Fibroblast of skin of scalp (primary cell): ENCODE measurements around the gene TEAD1.

Source experiments
- DNase-seq: peaks from one replicate; pipeline ENCODE4 v3.0.0-alpha.2; 2013

Gene TEAD1

GRCh38 chr11:12901874-12902481, 227.8 kb downstream of the TEAD1 start:
- no peak for DNase-seq

GRCh38 chr11:12902791-12903486, 228.7 kb downstream of the TEAD1 start:
- no peak for DNase-seq

- DNase-seq, result no peak
Measured at GRCh38 chr11:12905435-12905834, 231.2 kb downstream of the TEAD1 start.

- DNase-seq, result no peak
Measured at GRCh38 chr11:12906501-12906900, 232.3 kb downstream of the TEAD1 start.

- DNase-seq, result peak; percentile 29
Measured at GRCh38 chr11:12909879-12910278, 235.7 kb downstream of the TEAD1 start.

- peak; percentile 67 for DNase-seq
Measured at GRCh38 chr11:12914400-12914912, 240.2 kb downstream of the TEAD1 start.

GRCh38 chr11:12915093-12915492, 240.9 kb downstream of the TEAD1 start:
- no peak for DNase-seq

- no peak for DNase-seq
Measured at GRCh38 chr11:12917822-12918221, 243.6 kb downstream of the TEAD1 start.

- no peak for DNase-seq
Measured at GRCh38 chr11:12918667-12919066, 244.4 kb downstream of the TEAD1 start.

GRCh38 chr11:12922418-12922817, 248.2 kb downstream of the TEAD1 start:
- DNase-seq, result peak; percentile 23

- peak; percentile 53 for DNase-seq
Measured at GRCh38 chr11:12922980-12923507, 248.8 kb downstream of the TEAD1 start.

GRCh38 chr11:12924650-12925049, 250.4 kb downstream of the TEAD1 start:
- no peak for DNase-seq

- DNase-seq, result no peak
Measured at GRCh38 chr11:12925520-12925919, 251.3 kb downstream of the TEAD1 start.

GRCh38 chr11:12927221-12927620, 253.0 kb downstream of the TEAD1 start:
- peak; percentile 49 for DNase-seq

GRCh38 chr11:12927886-12928285, 253.7 kb downstream of the TEAD1 start:
- DNase-seq, result no peak

- DNase-seq, result peak; percentile 38
Measured at GRCh38 chr11:12930850-12931249, 256.6 kb downstream of the TEAD1 start.

GRCh38 chr11:12932485-12932884, 258.3 kb downstream of the TEAD1 start:
- no peak for DNase-seq

GRCh38 chr11:12936200-12936599, 262.0 kb downstream of the TEAD1 start:
- no peak for DNase-seq

- DNase-seq, result no peak
Measured at GRCh38 chr11:12938590-12939247, 264.5 kb downstream of the TEAD1 start.

- DNase-seq, result no peak
Measured at GRCh38 chr11:12941671-12942070, 267.4 kb downstream of the TEAD1 start.

GRCh38 chr11:12942157-12942556, 267.9 kb downstream of the TEAD1 start:
- peak; percentile 20 for DNase-seq

GRCh38 chr11:12943311-12943710, 269.1 kb downstream of the TEAD1 start:
- no peak for DNase-seq

- DNase-seq, result peak; percentile 36
Measured at GRCh38 chr11:12944889-12945288, 270.7 kb downstream of the TEAD1 start.
